Measurements from ENCODE around the gene HDAC10.
A peak's percentile ranks its signal among the peaks of the same experiment; 100 is the strongest.

Gene HDAC10

DNA sequence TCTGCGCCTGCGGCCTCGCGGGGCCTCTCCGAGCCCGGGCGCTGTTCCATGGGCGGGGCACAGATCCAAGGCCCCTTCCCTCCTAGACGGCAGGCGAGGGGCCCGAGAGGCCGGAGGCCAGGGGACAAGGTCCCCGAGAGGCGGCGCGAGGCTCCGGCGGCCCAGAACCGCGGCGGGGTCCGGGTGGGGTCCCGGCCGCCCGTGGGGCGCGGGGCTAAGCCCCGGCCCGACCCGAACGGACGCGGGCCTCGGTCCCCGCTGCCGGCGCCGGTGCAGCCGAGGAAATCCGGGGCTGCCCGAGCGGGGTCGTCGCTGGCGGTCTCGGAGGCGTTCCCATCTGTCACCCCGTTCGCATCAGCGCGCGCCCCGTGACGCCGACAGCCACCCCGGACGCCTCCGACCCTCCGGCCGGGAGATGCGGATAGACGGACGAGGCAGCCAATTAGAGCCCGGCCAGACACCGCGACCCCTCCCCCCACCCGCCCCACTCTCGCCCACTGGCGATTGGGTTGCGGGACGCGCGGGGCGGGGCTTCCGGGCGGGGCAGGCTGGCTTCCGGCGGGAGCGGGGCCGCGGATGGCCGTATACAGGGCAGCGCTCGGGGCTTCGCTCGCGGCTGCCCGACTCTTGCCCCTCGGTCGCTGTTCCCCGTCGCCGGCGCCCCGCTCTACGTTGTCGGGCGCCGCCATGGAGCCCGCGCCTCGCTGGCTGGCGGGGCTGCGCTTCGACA lies 50.4 kb downstream of the HDAC10 start, which contains the start of gene SELENOO:
SELENOO (plus strand) TSS at position 551 of the 730 bp plus-strand sequence; CDS start at position 577, 26 bp downstream.
- DNase-seq (ENCODE audit: low read depth): peak; percentile 85

DNA sequence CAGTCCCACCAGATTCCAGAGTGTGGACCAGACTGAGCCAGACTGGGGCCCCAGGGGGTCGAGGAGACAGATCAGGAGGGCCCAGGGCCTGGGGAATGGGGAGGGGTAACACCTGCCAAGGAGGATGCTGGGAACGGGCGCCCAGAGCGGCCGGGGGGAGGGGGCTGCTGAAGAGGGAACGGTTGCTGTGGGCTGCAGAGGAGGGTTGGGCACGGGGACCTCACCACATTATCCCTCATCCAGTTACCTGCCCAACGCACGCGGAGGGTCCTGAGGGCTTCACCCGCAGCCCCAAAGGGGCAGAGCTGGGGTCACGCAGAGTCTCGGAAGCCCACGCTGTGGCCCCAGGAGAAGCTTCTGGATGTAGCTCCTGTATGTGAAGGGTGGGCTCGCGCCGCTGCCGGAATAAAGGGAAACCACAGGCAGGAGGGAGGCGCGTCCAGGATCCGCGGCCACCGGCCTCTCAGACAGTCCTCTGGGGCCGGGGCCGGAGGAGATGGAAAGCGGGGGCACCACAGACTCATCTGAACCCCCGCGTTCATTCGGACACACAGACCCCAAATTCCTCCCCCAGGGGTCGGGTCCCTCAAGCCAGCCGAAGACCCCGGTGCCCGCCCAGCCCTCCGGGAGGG lies 51.1 kb downstream of the HDAC10 start:
- DNase-seq (ENCODE audit: low read depth): no peak

DNA sequence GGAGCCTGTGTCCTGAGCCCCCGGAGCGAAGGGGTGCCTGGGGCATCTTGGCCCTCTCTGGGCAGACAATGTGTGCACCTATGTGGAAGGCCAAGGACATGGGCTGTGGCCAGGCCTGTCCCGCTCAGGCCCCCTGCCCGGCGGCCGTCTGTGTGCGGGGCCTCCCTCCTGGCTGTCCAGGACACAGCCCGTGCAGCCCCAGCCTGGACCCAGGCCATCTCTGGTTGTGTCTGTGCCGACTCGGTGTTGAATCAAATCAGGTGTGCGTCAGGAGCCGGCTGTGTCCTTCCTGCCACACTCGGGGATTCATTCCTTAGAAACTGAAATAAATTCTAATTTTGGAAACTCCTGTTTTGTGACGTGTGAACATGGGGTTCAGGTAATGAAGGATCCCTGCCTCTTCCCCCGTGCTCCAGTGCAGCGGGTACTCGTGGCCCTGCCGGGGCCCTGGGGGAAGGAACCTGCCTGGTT lies 51.8 kb downstream of the HDAC10 start:
- no peak for DNase-seq (ENCODE audit: low read depth)

GRCh38 chr22:50198624-50199017 lies 52.4 kb downstream of the HDAC10 start:
- no peak for DNase-seq (ENCODE audit: low read depth)

DNA sequence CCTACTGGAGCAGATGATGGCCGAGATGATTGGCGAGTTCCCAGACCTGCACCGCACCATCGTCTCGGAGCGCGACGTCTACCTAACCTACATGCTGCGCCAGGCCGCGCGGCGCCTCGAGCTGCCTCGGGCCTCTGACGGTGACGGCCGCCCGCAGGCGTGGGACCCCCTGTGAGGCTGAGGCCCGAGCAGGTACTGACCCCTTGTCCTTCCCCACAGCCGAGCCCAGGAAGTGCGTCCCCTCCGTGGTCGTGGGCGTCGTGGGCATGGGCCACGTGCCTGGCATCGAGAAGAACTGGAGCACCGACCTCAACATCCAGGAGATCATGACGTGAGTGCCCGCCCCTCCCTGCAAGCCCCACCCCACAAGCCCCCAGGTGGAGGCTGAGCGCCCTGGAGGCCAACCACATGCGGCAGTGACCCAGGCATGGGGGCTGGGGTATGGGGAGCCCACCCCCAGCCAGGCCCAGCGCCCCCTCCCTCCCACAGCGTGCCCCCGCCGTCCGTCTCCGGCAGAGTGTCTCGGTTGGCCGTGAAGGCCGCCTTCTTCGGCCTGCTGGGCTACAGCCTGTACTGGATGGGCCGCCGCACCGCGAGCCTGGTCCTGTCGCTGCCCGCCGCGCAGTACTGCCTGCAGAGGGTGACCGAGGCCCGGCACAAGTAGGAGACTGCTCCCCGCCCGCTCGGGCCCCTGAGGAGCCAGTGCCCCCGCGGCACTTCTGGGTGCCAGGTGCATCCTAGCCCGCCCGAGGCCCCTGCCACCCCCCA lies 53.0 kb downstream of the HDAC10 start:
- no peak for DNase-seq (ENCODE audit: low read depth)

DNA sequence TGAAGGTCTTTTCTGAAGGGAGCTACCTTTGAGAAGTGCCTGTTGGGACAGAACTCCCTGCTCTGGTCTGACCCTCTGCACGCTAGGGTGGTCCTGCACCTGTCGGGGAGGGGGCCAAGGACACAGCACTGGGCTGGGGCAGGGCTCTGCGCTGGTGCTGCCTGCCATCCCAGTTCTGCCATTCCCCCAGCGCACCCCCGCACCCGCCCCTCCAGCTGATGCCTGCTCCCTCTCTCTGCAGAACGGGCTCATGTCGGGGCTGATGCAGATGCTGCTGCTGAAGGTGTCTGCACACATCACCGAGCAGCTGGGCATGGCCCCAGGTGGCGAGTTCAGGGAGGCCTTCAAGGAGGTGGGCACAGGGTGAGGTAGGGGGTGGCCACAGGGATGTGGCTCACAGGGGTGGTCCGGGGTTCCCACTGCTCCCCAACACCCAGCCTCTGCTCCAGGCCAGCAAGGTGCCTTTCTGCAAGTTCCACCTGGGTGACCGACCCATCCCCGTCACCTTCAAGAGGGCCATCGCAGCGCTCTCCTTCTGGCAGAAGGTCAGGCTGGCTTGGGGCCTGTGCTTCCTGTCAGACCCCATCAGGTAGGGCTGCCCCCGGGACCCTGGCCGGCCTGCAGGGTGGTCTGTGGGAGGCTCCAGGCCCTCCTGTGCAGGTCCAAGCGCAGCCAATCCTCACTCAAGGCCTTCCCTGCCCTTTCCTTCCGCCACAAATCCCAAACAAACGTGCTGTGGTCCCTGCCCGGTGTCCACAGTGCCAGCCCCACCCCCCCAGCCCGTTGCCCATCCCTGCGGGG lies 53.9 kb downstream of the HDAC10 start:
- DNase-seq (ENCODE audit: low read depth): no peak

GRCh38 chr22:50196256-50196655 lies 54.8 kb downstream of the HDAC10 start:
- no peak for DNase-seq (ENCODE audit: low read depth)
